GM12865 (cell line): Measurements from ENCODE around the gene FOSB.

Experiments
- DNase-seq: peaks from one replicate; pipeline ENCODE4 v3.0.0; 2010; ENCODE audit warnings: low read depth
- H3K4me3 ChIP-seq: 2 replicates; pipeline ENCODE4 v1.5.1; 2011; ENCODE audit warnings: mild to moderate bottlenecking, low read depth, low read length, control low read depth
- TF ChIP-seq, protein P1 (sequence below): IDR thresholded peaks from 2 replicates; pipeline ENCODE4 v1.5.1; 2011; ENCODE audit warnings: low read length, control low read depth, low read depth, inconsistent platforms; ENCODE audit not compliant: insufficient read depth; ENCODE audit errors: missing control alignments

The FOSB gene

DNA sequence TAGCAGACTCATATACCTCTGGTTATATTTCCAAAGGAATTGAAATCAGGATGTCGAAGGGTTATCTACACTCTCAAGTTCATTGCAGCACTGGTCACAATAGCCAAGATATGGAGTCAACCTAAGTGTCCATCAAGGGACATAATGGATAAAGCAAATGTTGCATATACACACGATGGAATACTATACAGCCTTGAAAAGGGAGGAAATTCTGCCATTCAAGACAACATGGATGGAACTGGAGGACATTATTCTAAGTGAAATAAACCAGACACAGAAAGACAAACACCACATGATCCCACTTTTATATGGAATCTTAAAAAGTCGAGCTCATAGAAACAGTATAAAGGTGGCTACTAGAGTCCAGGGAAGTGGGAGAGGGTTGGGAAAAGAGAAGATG is 30.5 kb upstream of the FOSB start:
- DNase-seq, result no peak
- H3K4me3 ChIP-seq, result no peak overlapping the region
- TF ChIP-seq, protein P1, sequence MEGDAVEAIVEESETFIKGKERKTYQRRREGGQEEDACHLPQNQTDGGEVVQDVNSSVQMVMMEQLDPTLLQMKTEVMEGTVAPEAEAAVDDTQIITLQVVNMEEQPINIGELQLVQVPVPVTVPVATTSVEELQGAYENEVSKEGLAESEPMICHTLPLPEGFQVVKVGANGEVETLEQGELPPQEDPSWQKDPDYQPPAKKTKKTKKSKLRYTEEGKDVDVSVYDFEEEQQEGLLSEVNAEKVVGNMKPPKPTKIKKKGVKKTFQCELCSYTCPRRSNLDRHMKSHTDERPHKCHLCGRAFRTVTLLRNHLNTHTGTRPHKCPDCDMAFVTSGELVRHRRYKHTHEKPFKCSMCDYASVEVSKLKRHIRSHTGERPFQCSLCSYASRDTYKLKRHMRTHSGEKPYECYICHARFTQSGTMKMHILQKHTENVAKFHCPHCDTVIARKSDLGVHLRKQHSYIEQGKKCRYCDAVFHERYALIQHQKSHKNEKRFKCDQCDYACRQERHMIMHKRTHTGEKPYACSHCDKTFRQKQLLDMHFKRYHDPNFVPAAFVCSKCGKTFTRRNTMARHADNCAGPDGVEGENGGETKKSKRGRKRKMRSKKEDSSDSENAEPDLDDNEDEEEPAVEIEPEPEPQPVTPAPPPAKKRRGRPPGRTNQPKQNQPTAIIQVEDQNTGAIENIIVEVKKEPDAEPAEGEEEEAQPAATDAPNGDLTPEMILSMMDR, result no peak

DNA sequence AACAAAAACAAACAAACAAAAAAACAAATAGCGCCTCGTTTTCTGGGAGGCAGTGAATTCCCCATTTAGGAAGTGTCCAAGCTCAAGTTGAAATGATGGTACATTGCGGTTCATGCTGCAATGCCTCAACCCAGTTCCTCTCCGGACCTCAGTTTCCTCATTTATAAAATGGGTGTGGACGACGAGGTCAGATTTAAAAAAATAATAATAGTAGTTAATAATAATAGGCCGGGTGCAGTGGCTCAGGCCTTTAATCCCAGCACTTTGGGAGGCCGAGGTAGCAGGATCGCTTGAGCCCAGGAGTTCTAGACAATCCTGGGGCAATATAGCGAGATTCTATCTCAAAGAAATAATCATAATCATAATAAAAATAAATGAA is 28.6 kb upstream of the FOSB start:
- TF ChIP-seq, protein P1, result no peak
- no peak for DNase-seq
- peak overlapping the region; percentile 55 for H3K4me3 ChIP-seq

DNA sequence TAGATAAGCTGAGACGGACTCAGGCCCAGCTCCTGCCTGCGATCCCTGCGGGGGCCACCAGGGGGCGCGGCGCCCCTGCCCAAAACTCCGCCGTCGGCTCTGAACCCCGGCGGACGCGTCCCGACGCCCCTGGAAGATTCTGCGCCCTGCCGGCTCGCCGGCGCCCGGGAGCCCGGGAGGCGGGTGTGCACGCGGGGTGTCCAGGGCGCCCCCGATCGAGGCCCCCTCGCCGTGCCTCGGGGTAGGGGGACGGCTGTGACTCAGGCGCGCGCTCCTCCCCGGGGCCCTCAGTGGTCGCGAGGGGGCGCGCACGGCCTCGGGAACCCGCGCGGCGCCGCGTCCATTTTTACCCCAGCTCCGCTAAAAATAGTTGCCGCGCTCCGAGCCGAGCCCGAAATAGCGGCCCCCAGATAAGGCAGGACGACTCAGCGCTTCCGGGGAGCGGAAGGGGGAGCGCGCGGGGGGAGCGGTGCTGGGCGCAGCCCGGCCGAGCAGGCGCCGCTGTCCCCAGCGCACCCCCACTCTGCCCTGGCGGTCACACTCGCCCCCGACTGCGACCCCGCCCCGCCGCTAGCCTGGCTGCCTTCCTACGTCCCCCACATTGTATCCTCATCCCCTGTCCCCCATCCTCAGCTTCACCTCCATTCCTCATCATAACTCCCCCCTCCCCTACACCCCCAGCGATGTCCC is 28.1 kb upstream of the FOSB start:
- H3K4me3 ChIP-seq, result peak overlapping the region; percentile 55
- peak; percentile 95 for DNase-seq
- TF ChIP-seq, protein P1, result peak; percentile 92

DNA sequence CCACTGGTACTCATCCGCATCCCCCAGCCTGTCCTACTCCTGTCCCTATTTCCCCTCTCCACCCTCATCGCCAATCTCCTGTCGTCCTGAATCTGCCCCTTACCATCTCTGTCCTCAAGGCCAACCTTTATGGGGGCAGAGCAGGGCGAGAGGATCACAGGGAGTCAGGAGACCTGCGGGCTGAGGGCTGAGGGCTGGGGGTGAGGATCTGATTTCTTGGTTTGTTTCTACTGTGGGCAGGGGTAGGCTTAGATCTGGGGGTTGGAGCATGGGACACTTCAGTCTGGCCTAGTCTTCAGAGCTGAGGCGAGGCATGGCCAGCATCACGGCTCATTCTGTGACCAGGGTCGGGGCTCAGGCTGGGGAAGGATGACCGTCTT is 27.5 kb upstream of the FOSB start:
- H3K4me3 ChIP-seq, result peak overlapping the region; percentile 55
- DNase-seq, result no peak
- TF ChIP-seq, protein P1, result no peak

DNA sequence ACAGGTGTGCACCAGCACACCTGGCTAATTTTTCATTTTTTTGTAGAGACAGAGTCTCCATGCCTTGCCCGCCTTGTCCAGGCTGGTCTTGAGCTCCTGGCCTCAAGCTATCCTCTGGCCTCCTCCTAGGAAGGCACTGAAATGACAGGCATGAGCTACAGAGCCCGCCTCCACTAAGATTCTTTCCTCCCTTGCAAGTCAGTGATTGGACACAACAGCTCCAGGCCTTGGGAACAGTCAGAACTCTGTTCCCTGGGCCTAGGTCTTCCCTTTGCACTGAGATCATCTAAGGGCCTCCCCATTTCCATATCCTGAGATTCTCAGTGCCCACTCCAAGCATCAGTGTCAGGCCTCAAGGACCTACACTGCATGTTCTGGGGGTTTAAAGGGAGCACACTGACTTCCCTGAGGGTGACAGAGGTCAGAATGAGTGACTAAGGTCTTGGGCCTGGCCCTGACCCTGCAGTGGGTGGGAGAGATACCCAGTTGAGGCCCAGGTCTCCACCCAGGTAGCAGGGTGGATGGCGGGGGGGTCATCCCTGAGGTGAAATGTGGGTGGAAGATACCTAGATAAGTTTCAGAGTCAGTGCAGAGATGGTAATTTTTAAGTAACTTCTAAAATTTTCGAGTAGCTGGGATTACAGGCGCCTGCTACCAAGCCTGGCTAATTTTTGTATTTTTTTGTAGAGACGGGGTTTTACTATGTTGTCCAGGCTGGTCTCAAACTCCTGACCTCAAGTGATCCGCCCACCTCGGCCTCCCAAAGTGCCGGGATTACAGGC is 26.7 kb upstream of the FOSB start:
- DNase-seq, result no peak
- H3K4me3 ChIP-seq, result no peak overlapping the region
- TF ChIP-seq, protein P1, result no peak

DNA sequence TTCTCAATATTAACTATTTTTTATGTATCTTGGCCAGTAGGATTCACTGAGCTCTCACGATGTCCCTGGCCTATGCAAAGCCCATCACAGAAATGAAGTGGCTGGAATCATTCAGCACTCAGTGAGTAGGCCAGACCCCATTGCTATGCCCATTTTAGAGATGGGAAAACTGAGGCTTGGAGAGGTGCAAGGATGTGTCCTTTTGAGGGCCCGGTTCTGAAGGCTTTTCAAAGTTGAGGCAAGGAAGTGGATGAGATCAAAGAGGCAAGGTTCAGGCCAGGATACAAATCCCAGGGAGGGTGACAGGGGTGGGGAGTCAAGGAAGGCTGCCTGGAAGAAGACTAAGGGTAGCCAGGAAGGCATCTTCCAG is 25.4 kb upstream of the FOSB start:
- no peak overlapping the region for H3K4me3 ChIP-seq
- no peak for DNase-seq
- TF ChIP-seq, protein P1, result no peak
